ENCODE results near the gene SREK1. TPM values are rescaled to one million over a fixed set of nuclear protein-coding genes. Genes with fewer than 3 reads are reported as not detected.
A peak's percentile ranks its signal among the peaks of the same experiment; 100 is the strongest.

SREK1 gene
- total and polyA plus RNA-seq, 9 of the 15 experiments (the other 6 are each of a cell fraction or from before 2014, with no cell fraction given), result 40.8 to 128 (median 81.9) TPM

DNA sequence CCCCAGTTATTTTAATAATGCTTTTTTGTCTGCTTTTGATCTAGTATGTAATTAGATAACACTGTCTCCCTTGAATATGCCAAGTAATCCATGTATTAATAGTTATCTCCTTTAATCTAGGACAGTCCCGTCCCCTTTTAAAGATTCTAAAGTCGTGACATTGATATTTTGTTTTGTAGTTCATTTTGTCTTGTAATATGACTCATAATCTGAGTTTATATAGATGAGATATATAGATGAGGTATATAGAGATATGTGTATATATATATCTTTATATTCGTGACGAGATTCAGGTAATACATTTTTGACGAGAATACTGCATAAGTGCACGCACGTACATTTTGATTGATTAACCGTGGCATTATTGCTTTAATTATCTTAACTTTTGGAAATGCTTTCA, 1.6 kb downstream of the SREK1 start:
- Histone ChIP-seq H3K9me1 (ENCODE audit: control insufficient read depth, insufficient read depth, low read length) (no peaks in the 10 kb centered on the region), H4K20me1 (replicated peaks; ENCODE audit: control insufficient read depth, insufficient read depth, low read length) (no peaks in the 10 kb centered on the region; the same call in 1 of the 2 replicates), H3K36me3 (ENCODE audit: control insufficient read depth, insufficient read depth, low read length) (peaks cover 42% of the 10 kb centered on the region), H3K4me2 (ENCODE audit: insufficient read depth, low read length) (peak overlapping the region; percentile 76), H3K9ac (ENCODE audit: insufficient read depth in 1 of 2, low read depth in 2 of 2, low read length in 2 of 2) (peak overlapping the region in 1 of 2 experiments; percentile 86; a peak in 3 of 4 replicates), H2AFZ (ENCODE audit: low read depth, low read length) (no peak overlapping the region), H3K9me3 (replicated peaks; ENCODE audit: control insufficient read depth, insufficient read depth, low read depth, low read length) (peaks cover 6% of the 10 kb centered on the region; the same call in 1 of the 2 replicates), H3K4me1 (replicated peaks in 1 of 2; ENCODE audit: control insufficient read depth in 2 of 2, insufficient read depth in 2 of 2, low read length in 2 of 2) (peaks cover 0 to 12% of the 10 kb centered on the region in 2 experiments; a peak in 3 of 5 replicates), H3K4me3 (peak overlapping the region; percentile 70), H3K27ac (ENCODE audit: extremely low read depth, low read depth, low read length) (peak overlapping the region; percentile 96; the same call in 2 of the 3 replicates), H3K27me3 (ENCODE audit: control insufficient read depth in 2 of 2, insufficient read depth in 2 of 2, low read length in 2 of 2) (no peaks in the 10 kb centered on the region), H3K79me2 (ENCODE audit: control insufficient read depth, insufficient read depth, low read length) (peaks cover 66% of the 10 kb centered on the region)
- in situ Hi-C loops (cut with MboI), result no loop called here
- TF ChIP-seq, protein P1, sequence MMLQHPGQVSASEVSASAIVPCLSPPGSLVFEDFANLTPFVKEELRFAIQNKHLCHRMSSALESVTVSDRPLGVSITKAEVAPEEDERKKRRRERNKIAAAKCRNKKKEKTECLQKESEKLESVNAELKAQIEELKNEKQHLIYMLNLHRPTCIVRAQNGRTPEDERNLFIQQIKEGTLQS (IDR thresholded peaks at IDR 0.05), result 0 out of 2 replicates have a peak, but pooled peaks have one; percentile 31
- TF ChIP-seq, protein P1 (CRISPR knock-in tag; conservative IDR thresholded peaks at IDR 0.05), result no peak
- no peak for TF ChIP-seq ZNF780A (CRISPR knock-in tag; IDR thresholded peaks at IDR 0.05)
- CTCF ChIA-PET (ENCODE audit: low intra/inter-chr PET ratio), result no interaction called here
- POLR2A ChIA-PET, result interaction anchor here (0.6 to 2.1 kb wide), 2 partner anchors 11 to 52 kb away, joined by 3 to 17 read pairs; no protein-coding TSS in a partner anchor
- intact Hi-C loops (cut with micrococcal nuclease), result loop anchor here (2.0 to 10.0 kb wide), 3 partner anchors 181 to 423 kb away; partner anchors contain the start of genes ERBIN, NLN and SGTB
- DNase-seq (ENCODE audit: extremely low read depth in 1 of 4, low spot score in 3 of 4), result no peak
- no TSS peak for BruUV-seq (replicated peaks)
- ATAC-seq, result no peak
- 2% methylated on average over 8 of the region's 8 CpGs for WGBS (ENCODE audit: insufficient coverage, low coverage, missing lambda C conversion rate)
- no peak for FAIRE-seq

DNA sequence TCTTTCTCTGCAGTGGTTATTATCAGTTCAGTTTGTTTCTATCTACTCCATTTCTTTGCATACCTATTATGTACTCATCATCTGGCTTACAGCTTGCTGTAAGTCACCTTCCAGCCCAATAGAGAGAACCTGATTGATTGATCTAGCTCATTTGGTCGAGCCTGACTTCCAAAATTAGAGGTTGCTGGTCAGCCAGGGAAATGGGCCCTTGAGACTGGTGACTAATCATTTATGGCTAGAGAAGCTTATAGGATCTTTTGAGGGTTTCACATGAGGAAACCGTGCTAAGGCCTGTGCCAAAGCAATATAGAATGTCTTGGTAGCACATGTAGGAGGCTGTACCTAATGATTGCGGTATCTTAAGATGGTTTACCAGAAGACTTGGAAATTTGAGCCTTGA, 5.8 kb downstream of the SREK1 start:
- ChIA-PET POLR2A (interaction anchor here (1.0 kb wide), 1 partner anchor 30 kb away, joined by 3 read pairs; no protein-coding TSS in a partner anchor), CTCF (ENCODE audit: low intra/inter-chr PET ratio) (no interaction called here)
- H3K4me3 ChIP-seq, result no peak overlapping the region
- TF ChIP-seq MYBL2 (IDR thresholded peaks at IDR 0.05; ENCODE audit: low read depth), result no peak
- no peak for TF ChIP-seq MYBL2 (CRISPR knock-in tag; IDR thresholded peaks at IDR 0.05; ENCODE audit: borderline replicate concordance)
- TF ChIP-seq, protein P2, sequence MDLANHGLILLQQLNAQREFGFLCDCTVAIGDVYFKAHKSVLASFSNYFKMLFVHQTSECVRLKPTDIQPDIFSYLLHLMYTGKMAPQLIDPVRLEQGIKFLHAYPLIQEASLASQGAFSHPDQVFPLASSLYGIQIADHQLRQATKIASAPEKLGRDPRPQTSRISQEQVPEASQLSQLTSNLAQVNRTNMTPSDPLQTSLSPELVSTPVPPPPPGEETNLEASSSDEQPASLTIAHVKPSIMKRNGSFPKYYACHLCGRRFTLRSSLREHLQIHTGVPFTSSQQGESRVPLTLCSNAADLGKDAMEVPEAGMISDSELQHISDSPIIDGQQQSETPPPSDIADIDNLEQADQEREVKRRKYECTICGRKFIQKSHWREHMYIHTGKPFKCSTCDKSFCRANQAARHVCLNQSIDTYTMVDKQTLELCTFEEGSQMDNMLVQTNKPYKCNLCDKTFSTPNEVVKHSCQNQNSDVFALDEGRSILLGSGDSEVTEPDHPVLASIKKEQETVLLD (IDR thresholded peaks at IDR 0.05), result no peak
- TF ChIP-seq GTF2E2 (tag; IDR thresholded peaks at IDR 0.05), result no peak
- in situ Hi-C loops (cut with MboI) (no loop called here), intact Hi-C loops (cut with micrococcal nuclease) (loop anchor here (10.0 kb wide), 1 partner anchor 185 kb away; no protein-coding TSS in a partner anchor)
- peaks cover 68% of the 10 kb centered on the region for H3K36me3 ChIP-seq (ENCODE audit: control insufficient read depth, insufficient read depth, low read length)
- H3K9me1 ChIP-seq (ENCODE audit: control insufficient read depth, insufficient read depth, low read length), result no peaks in the 10 kb centered on the region
- ATAC-seq, result no peak
- H3K27me3 ChIP-seq (ENCODE audit: control insufficient read depth in 2 of 2, insufficient read depth in 2 of 2, low read length in 2 of 2), result no peaks in the 10 kb centered on the region
- H3K9me3 ChIP-seq (replicated peaks; ENCODE audit: control insufficient read depth, insufficient read depth, low read depth, low read length), result peaks cover 6% of the 10 kb centered on the region
- no peak overlapping the region for H3K27ac ChIP-seq (ENCODE audit: extremely low read depth, low read depth, low read length)
- H4K20me1 ChIP-seq (replicated peaks; ENCODE audit: control insufficient read depth, insufficient read depth, low read length), result no peaks in the 10 kb centered on the region; the same call in 1 of the 2 replicates
- DNase-seq (ENCODE audit: extremely low read depth in 1 of 4, low spot score in 3 of 4), result no peak
- no peak overlapping the region for H3K9ac ChIP-seq (ENCODE audit: insufficient read depth in 1 of 2, low read depth in 2 of 2, low read length in 2 of 2)
- no peak overlapping the region for H2AFZ ChIP-seq (ENCODE audit: low read depth, low read length)
- H3K79me2 ChIP-seq (ENCODE audit: control insufficient read depth, insufficient read depth, low read length), result peaks cover 99% of the 10 kb centered on the region
- no TSS peak for BruUV-seq (replicated peaks)
- no peaks in the 10 kb centered on the region; a peak in 1 of 5 replicates for H3K4me1 ChIP-seq (replicated peaks in 1 of 2; ENCODE audit: control insufficient read depth in 2 of 2, insufficient read depth in 2 of 2, low read length in 2 of 2)
- no peak for FAIRE-seq
- no peak overlapping the region for H3K4me2 ChIP-seq (ENCODE audit: insufficient read depth, low read length)
- 77% methylated on average over 3 of the region's 3 CpGs for WGBS (ENCODE audit: insufficient coverage, low coverage, missing lambda C conversion rate)
